ENCODE measurements around the gene CCDC183.

DNA sequence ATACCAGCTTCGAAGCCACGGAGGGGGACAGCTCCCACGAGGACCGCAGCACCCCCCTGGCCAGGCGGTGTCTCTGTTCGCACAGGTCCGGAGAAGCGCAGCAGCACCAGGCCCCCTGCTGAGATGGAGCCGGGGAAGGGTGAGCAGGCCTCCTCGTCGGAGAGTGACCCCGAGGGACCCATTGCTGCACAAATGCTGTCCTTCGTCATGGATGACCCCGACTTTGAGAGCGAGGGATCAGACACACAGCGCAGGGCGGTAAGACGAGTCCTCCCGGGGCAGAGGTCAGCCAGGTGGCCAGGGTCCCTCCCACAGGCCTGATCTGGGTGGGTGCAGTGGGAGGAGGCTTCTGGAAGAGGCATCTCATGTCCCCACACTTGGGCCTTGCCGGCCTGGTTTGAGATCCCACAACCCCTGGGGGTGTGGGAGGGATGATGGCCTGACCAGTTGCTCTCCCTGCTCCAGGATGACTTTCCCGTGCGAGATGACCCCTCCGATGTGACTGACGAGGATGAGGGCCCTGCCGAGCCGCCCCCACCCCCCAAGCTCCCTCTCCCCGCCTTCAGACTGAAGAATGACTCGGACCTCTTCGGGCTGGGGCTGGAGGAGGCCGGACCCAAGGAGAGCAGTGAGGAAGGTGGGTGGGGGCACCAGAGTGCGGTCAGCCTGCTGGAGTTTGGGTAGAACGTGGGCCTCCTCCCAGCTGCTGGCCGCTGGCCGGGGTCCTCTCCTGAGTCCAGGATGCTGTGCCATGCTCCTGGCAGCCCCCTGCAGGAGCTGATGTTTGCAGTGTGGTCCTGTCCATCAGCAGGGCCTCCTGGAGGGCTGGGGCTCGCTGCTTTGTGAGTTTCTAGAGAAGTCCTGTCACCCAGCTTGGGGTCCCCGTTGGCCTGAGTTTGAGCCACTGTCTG is 43.3 kb downstream of the CCDC183 start:
- TF ChIP-seq, protein P1, sequence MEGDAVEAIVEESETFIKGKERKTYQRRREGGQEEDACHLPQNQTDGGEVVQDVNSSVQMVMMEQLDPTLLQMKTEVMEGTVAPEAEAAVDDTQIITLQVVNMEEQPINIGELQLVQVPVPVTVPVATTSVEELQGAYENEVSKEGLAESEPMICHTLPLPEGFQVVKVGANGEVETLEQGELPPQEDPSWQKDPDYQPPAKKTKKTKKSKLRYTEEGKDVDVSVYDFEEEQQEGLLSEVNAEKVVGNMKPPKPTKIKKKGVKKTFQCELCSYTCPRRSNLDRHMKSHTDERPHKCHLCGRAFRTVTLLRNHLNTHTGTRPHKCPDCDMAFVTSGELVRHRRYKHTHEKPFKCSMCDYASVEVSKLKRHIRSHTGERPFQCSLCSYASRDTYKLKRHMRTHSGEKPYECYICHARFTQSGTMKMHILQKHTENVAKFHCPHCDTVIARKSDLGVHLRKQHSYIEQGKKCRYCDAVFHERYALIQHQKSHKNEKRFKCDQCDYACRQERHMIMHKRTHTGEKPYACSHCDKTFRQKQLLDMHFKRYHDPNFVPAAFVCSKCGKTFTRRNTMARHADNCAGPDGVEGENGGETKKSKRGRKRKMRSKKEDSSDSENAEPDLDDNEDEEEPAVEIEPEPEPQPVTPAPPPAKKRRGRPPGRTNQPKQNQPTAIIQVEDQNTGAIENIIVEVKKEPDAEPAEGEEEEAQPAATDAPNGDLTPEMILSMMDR (IDR thresholded peaks at IDR 0.05): no peak
- TF ChIP-seq POLR2A (IDR thresholded peaks at IDR 0.05): no peak
